Choroid plexus epithelial cell (primary cell): ENCODE data around the gene MYO5B.
"Not testable (repeated sequence)": the region's sequence is repeated elsewhere in the genome, so short reads cannot be mapped to it uniquely, and the experiment has no call there.

Experiments used
- DNase-seq: peaks from one replicate; pipeline ENCODE4 v3.0.0-alpha.2; 2010; ENCODE audit warnings: low read depth
- H3K4me3 ChIP-seq: 2 replicates; pipeline ENCODE4 v1.5.1; 2011; ENCODE audit warnings: low read depth, mild to moderate bottlenecking, control low read depth, low read length, moderate library complexity
- TF ChIP-seq, protein P1 (sequence below): conservative IDR thresholded peaks from 2 replicates; pipeline ENCODE4 v1.5.1; 2011; ENCODE audit warnings: low read depth, mild to moderate bottlenecking, control low read depth, inconsistent platforms, low read length, moderate library complexity

The MYO5B gene

DNA sequence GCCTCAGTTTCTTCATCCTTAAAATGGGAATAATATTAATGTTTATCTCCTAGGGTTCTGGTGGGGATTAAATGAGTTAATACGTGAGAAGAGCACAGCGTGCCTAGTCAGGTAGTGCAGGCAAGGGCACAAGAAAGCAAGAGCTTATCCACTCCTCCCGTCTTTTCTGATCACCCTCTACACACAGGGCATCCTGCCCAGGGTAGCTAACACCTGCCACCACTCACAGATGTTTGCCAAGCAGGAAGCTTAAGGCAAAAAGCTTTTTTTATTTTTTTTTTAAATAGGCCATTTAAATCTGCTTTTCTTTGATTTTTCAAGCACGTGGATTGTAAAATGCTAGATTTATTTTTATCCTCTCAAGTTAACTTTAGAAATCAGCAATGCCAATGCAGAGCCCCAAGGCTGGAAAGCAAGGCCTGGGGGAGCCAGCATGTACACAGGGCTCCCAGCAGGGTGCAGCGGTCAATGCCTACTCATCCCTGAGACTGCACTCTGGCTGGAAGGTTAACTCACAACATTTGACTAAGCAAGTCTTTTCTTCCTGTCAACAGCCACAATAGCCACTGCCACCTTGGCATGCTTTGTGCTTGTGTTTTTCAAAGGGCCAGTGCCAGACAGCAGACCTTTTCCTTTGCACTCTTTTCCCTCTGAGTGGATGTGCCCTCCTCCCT, 295.2 kb downstream of the MYO5B start:
- DNase-seq = no peak
- no peak overlapping the region for H3K4me3 ChIP-seq
- TF ChIP-seq, protein P1, sequence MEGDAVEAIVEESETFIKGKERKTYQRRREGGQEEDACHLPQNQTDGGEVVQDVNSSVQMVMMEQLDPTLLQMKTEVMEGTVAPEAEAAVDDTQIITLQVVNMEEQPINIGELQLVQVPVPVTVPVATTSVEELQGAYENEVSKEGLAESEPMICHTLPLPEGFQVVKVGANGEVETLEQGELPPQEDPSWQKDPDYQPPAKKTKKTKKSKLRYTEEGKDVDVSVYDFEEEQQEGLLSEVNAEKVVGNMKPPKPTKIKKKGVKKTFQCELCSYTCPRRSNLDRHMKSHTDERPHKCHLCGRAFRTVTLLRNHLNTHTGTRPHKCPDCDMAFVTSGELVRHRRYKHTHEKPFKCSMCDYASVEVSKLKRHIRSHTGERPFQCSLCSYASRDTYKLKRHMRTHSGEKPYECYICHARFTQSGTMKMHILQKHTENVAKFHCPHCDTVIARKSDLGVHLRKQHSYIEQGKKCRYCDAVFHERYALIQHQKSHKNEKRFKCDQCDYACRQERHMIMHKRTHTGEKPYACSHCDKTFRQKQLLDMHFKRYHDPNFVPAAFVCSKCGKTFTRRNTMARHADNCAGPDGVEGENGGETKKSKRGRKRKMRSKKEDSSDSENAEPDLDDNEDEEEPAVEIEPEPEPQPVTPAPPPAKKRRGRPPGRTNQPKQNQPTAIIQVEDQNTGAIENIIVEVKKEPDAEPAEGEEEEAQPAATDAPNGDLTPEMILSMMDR = peak; percentile 13

DNA sequence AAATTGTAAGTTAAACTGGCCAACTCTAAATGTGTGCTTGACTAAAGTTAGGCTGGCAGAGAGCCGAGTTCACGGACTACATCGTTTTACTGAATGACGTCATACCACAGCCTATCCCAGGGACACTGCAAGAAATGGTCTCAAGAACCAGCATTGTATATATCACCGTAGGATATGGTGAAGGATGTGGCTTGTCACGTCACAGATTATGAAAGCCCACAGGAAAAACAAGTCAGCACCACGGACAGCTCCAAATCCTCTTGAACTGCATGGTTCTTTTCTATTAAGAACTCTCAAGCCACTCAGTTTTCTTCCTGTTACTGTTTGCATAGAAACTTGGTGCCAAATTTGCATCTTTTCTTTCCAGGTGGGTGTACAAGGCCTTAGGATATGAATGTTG, 296.5 kb downstream of the MYO5B start:
- TF ChIP-seq, protein P1 = no peak
- no peak overlapping the region for H3K4me3 ChIP-seq
- DNase-seq = peak; percentile 88

DNA sequence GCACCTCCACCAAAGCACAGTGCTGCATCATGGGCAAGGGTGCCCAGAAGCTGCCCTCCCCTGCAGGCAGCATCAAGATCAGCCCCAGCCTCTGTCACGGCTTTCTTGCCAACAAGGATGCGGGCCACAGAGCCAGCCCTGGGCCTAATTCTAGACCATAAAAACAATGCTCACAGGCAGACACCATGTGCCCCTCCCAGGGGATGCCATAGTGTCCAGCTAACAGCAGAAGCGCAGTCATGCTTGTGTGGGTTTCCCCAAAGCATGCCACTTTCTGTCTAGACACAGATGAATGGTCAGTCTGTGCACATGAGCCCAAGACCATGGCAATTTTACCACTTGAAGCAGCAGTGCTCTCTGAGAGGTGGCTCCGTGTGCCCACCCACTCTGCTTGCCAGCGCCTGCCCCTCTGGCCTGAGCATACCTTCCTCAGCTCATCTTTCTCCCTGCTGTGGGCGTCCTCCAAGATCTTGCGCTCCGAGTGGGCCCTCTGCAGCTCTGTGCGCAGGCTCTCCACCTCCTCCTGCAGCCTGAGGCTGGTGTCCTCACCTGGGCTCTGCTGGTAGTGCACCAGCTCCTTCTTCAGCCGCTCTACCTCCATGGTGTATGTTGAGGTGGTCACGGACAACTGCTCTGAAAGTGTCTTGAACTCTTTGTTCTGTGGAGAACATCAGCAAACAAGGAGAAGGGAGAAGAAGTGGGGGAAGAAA, 300.3 kb downstream of the MYO5B start:
- TF ChIP-seq, protein P1 = no peak
- H3K4me3 ChIP-seq = no peak overlapping the region
- no peak for DNase-seq

DNA sequence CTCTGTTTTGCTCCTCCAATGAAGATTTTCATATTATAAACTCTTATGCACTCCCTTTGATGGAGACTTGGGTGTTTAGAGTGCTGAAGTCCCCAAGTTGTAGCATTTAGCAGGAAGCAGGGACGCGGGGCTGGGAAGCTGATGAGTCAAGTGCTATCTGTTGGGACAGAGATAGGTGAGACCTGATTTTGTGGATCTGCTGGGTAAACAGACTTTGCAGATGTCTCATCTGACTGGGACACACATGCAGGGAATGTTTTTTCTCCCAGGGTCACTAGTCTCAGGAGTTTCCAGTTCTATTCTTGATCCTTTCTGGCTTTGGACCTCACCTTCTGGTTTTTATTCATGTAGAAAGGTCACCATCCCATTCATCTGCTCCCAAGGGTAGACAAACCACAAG, 301.9 kb downstream of the MYO5B start:
- TF ChIP-seq, protein P1 = no peak
- no peak overlapping the region for H3K4me3 ChIP-seq
- DNase-seq = no peak

DNA sequence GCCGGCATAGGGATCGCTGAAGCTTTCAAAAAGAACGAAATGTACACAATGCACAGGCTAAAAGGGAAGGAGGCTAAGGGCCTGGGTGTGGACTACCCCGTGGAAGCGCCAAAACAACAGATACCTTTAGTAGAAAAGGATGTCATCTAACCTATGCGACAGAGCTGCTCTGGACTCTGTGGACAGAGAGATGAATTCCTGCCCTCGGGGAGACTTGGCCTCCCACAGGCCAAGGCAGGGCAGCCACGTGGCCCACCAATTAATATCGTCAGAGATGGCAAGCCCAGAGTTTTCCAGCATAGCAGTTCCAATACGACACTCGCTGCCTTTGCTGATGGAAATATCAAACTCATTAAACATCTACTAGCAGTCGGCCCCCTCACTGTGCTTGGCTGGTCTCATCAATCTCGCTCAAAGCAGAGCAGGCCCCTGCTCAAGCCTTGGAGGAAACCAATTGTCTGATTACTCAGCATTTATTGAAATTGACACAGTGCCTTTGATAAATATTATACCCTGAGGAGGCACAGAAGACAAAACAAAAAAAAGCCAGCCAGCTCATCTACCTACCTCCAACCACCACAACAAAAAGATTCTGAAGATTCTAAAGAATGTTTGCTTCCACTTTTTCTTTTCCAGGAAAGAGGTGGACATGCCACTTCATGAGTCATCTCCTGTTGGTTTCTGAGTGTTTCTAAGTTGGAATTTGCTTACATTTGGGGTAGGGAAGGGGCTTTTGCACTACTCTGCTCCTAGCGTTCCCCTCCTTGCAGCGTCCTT, 302.6 kb downstream of the MYO5B start:
- TF ChIP-seq, protein P1 = no peak
- DNase-seq = peak; percentile 41
- H3K4me3 ChIP-seq = no peak overlapping the region

DNA sequence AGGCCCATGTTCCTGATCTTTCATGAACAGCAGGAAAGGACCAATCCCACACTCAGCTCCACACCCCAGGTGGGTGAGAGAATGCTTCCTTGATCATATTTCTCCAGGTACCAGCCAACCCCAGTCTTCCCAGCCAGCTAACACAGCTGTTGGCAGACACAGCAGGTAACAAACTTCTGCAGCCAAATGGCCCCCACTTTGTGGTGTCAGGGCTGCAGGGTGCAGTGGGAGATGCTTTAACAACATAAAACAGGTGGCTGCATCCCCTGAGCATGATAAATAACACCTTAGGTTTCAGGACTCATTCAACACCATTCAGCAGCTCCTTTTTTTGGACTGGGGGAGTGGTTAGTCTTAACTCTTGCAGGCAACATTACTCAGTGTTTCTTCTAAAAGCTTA, 304.9 kb downstream of the MYO5B start:
- no peak for DNase-seq
- H3K4me3 ChIP-seq = no peak overlapping the region
- TF ChIP-seq, protein P1 = no peak

DNA sequence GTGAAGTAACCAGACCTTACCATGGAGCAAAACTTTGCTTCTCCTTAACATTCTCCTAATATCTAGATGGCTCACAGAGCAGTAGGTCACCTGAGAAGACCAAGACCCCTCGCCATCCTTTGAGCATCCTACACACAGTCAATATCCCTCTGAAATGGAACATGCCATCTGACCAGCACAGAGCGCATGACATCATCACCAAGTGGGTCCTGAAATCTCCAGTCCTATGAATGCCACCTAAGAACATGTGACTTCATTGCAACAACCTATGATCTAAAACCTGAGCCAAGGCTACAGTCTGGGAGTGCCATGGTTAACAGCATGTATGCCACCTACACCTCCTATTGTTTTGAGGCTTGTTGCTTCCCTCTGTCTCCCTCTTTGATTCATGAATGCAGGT, 305.4 kb downstream of the MYO5B start:
- not testable (repeated sequence) for DNase-seq, H3K4me3 ChIP-seq
